ENCODE results near the gene NCK2. TPM values are rescaled to one million over a fixed set of nuclear protein-coding genes. Genes with fewer than 3 reads are reported as not detected.

Gene NCK2
- total RNA-seq, 1 experiment from 2014 or later: 21.6 TPM

DNA sequence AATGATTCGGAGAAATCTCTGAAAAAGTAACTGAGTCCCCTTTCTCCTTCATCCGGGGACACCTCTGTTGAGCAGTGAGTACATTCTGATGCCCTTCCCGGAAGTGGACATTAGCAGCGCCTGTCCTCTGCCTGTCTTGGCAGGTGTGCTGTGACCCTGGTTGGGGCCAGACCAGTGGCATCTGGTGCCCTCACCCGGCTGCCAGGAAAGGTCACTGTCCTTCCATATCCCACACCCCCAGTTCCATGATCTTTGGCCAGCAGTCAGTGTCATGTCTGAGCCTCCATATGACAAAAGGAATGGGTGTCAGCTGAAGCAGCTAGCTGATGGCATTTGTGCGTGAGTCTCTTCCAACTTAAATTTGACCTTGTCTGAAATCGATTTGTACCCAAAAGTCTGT, 128.1 kb downstream of the NCK2 start:
- H3K9me3 ChIP-seq (ENCODE audit: low read depth, low read length, poor library complexity, severe bottlenecking): no peaks in the 10 kb centered on the region
- no peak for DNase-seq (ENCODE audit: low spot score)
- H3K36me3 ChIP-seq (ENCODE audit: insufficient read depth, low read length, poor library complexity, severe bottlenecking): no peaks in the 10 kb centered on the region
- ChIA-PET CTCF (no interaction called here), POLR2A (ENCODE audit: low non-redundant PET) (no interaction called here)
- H3K4me1 ChIP-seq (ENCODE audit: insufficient read depth, low read length, poor library complexity, severe bottlenecking): no peaks in the 10 kb centered on the region
- no peaks in the 10 kb centered on the region for H3K27me3 ChIP-seq (replicated peaks; ENCODE audit: insufficient read depth, low read depth, low read length, poor library complexity)
- TF ChIP-seq, protein P1, sequence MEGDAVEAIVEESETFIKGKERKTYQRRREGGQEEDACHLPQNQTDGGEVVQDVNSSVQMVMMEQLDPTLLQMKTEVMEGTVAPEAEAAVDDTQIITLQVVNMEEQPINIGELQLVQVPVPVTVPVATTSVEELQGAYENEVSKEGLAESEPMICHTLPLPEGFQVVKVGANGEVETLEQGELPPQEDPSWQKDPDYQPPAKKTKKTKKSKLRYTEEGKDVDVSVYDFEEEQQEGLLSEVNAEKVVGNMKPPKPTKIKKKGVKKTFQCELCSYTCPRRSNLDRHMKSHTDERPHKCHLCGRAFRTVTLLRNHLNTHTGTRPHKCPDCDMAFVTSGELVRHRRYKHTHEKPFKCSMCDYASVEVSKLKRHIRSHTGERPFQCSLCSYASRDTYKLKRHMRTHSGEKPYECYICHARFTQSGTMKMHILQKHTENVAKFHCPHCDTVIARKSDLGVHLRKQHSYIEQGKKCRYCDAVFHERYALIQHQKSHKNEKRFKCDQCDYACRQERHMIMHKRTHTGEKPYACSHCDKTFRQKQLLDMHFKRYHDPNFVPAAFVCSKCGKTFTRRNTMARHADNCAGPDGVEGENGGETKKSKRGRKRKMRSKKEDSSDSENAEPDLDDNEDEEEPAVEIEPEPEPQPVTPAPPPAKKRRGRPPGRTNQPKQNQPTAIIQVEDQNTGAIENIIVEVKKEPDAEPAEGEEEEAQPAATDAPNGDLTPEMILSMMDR (conservative IDR thresholded peaks at IDR 0.05; ENCODE audit: low read depth, low read length): no peak
- TF ChIP-seq EZH2 (IDR thresholded peaks at IDR 0.05; ENCODE audit: borderline replicate concordance, low read depth, low read length, poor library complexity, severe bottlenecking): no peak
- H3K4me3 ChIP-seq (ENCODE audit: low read depth, low read length, poor library complexity, severe bottlenecking): no peak overlapping the region
- BruUV-seq (replicated peaks): no TSS peak
- intact Hi-C loops (cut with micrococcal nuclease; ENCODE audit: unreplicated experiment): no loop called here
- no peak overlapping the region for H3K27ac ChIP-seq (ENCODE audit: low read depth, low read length, poor library complexity, severe bottlenecking)

DNA sequence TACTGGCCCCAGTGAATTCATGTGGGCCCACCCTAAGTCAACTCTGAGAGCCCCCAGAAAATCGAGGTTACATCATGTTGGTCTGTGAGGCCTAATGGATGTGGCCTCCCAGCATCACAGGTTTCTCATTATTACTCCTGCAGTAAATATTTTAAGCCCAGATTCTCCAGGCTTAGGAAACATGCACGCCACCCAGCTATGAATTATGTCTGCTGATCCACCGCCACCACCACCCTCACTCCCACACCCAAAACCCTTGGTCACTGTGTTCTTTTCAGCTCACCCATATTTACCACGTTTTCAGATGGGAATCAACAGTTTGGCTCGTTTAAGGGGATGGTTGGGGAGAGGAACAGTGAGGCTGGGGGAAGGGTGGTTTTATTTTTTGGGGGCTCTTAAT, 128.6 kb downstream of the NCK2 start:
- intact Hi-C loops (cut with micrococcal nuclease; ENCODE audit: unreplicated experiment): no loop called here
- no peak for TF ChIP-seq EZH2 (IDR thresholded peaks at IDR 0.05; ENCODE audit: borderline replicate concordance, low read depth, low read length, poor library complexity, severe bottlenecking)
- TF ChIP-seq, protein P1 (conservative IDR thresholded peaks at IDR 0.05; ENCODE audit: low read depth, low read length): no peak
- no peaks in the 10 kb centered on the region for H3K9me3 ChIP-seq (ENCODE audit: low read depth, low read length, poor library complexity, severe bottlenecking)
- H3K4me1 ChIP-seq (ENCODE audit: insufficient read depth, low read length, poor library complexity, severe bottlenecking): no peaks in the 10 kb centered on the region
- no peak for DNase-seq (ENCODE audit: low spot score)
- BruUV-seq (replicated peaks): no TSS peak
- ChIA-PET POLR2A (ENCODE audit: low non-redundant PET) (no interaction called here), CTCF (no interaction called here)
- no peaks in the 10 kb centered on the region for H3K27me3 ChIP-seq (replicated peaks; ENCODE audit: insufficient read depth, low read depth, low read length, poor library complexity)
- H3K36me3 ChIP-seq (ENCODE audit: insufficient read depth, low read length, poor library complexity, severe bottlenecking): no peaks in the 10 kb centered on the region
- H3K4me3 ChIP-seq (ENCODE audit: low read depth, low read length, poor library complexity, severe bottlenecking): no peak overlapping the region
- H3K27ac ChIP-seq (ENCODE audit: low read depth, low read length, poor library complexity, severe bottlenecking): no peak overlapping the region

DNA sequence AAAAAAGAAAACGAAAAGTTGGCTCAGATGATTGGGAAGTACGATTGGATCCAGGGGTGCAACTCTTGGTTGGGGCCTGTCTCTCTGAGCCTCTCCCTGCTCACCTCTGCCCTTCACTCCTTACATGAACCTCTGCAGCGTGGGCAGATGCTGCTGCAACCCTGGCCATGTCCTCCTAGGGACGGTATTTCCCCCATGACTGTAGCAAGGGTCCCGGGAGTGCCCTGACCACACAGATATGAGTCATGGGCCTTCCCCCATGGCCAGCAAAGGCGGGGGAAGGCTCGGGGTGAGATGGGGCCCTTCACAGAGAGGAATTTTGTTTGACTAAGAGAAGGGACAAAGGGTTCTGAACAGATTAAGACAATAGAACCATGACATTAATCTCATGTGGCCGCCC, 129.0 kb downstream of the NCK2 start:
- POLR2A ChIA-PET (ENCODE audit: low non-redundant PET): no interaction called here
- CTCF ChIA-PET: no interaction called here
- no peak for TF ChIP-seq EZH2 (IDR thresholded peaks at IDR 0.05; ENCODE audit: borderline replicate concordance, low read depth, low read length, poor library complexity, severe bottlenecking)
- no peaks in the 10 kb centered on the region for H3K4me1 ChIP-seq (ENCODE audit: insufficient read depth, low read length, poor library complexity, severe bottlenecking)
- DNase-seq (ENCODE audit: low spot score): no peak
- no peak overlapping the region for H3K4me3 ChIP-seq (ENCODE audit: low read depth, low read length, poor library complexity, severe bottlenecking)
- H3K27ac ChIP-seq (ENCODE audit: low read depth, low read length, poor library complexity, severe bottlenecking): no peak overlapping the region
- H3K9me3 ChIP-seq (ENCODE audit: low read depth, low read length, poor library complexity, severe bottlenecking): no peaks in the 10 kb centered on the region
- intact Hi-C loops (cut with micrococcal nuclease; ENCODE audit: unreplicated experiment): no loop called here
- no peaks in the 10 kb centered on the region for H3K27me3 ChIP-seq (replicated peaks; ENCODE audit: insufficient read depth, low read depth, low read length, poor library complexity)
- no TSS peak for BruUV-seq (replicated peaks)
- no peaks in the 10 kb centered on the region for H3K36me3 ChIP-seq (ENCODE audit: insufficient read depth, low read length, poor library complexity, severe bottlenecking)

DNA sequence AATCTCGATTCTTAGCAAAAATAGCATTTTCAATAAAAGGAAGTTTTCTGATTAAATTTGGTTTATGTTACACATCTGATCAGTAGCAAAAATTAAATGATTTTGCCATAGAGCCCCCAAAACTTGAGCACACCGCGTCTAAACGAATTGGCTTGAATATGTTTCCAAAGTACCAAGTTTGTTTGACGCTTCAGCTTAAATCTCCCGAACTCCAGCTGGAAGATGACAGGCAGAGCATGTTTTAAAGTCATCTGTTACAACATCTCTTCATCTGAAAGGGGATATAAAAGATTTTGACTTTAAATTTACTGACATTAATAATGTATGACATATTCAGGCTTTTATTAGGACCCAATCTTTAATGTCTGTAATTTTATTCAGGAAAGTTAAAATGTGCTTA, 129.8 kb downstream of the NCK2 start:
- no peaks in the 10 kb centered on the region for H3K4me1 ChIP-seq (ENCODE audit: insufficient read depth, low read length, poor library complexity, severe bottlenecking)
- H3K27ac ChIP-seq (ENCODE audit: low read depth, low read length, poor library complexity, severe bottlenecking): no peak overlapping the region
- no peak overlapping the region for H3K4me3 ChIP-seq (ENCODE audit: low read depth, low read length, poor library complexity, severe bottlenecking)
- DNase-seq (ENCODE audit: low spot score): no peak
- POLR2A ChIA-PET (ENCODE audit: low non-redundant PET): no interaction called here
- H3K9me3 ChIP-seq (ENCODE audit: low read depth, low read length, poor library complexity, severe bottlenecking): no peaks in the 10 kb centered on the region
- BruUV-seq (replicated peaks): no TSS peak
- intact Hi-C loops (cut with micrococcal nuclease; ENCODE audit: unreplicated experiment): no loop called here
- CTCF ChIA-PET: no interaction called here
- H3K27me3 ChIP-seq (replicated peaks; ENCODE audit: insufficient read depth, low read depth, low read length, poor library complexity): no peaks in the 10 kb centered on the region
- TF ChIP-seq, protein P1 (conservative IDR thresholded peaks at IDR 0.05; ENCODE audit: low read depth, low read length): no peak
- no peak for TF ChIP-seq EZH2 (IDR thresholded peaks at IDR 0.05; ENCODE audit: borderline replicate concordance, low read depth, low read length, poor library complexity, severe bottlenecking)
- no peaks in the 10 kb centered on the region for H3K36me3 ChIP-seq (ENCODE audit: insufficient read depth, low read length, poor library complexity, severe bottlenecking)

Measured in A673 (cell line).